ENCODE results near the gene CEACAM19. TPM values are rescaled to one million over a fixed set of nuclear protein-coding genes. Genes with fewer than 3 reads are reported as not detected.
"Not testable (repeated sequence)": the region's sequence is repeated elsewhere in the genome, so short reads cannot be mapped to it uniquely, and the experiment has no call there.

CEACAM19 gene, protein sequence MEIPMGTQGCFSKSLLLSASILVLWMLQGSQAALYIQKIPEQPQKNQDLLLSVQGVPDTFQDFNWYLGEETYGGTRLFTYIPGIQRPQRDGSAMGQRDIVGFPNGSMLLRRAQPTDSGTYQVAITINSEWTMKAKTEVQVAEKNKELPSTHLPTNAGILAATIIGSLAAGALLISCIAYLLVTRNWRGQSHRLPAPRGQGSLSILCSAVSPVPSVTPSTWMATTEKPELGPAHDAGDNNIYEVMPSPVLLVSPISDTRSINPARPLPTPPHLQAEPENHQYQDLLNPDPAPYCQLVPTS
- not detected in 2 replicates for total RNA-seq

DNA sequence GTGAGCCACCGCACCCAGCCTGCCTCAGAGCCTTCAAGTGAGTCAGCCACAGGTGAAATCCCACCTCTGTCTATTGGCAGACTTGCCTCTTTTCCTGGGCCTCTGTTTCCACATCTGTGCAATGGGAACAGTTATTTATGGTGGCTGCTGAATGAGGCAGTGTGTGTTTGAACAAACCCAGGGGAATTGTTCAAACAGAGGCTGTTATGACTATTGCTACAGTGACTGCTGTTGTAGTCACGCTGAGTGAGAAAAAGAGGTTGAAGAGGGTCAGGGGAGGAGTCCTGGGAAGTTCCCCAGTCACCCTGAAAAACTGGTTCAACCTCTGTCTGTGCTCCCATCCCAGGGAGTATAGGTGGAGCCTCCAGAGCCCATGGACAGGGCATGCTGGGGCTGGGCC lies at the start of gene CEACAM19:
Gene CEACAM19, plus strand, starts transcription at position 83 of the 400 bp plus-strand sequence. CDS start 450 bp downstream, outside the sequence.
- no peak for ATAC-seq (ENCODE audit: low read depth)
- ChIA-PET POLR2A (no interaction called here), CTCF (no interaction called here)
- Mint-ChIP-seq H3K4me3 (no peak within 1 kb of the TSS), H3K27ac (no peak within 1 kb of the TSS), H3K27me3 (peaks cover 6% of the 10 kb centered on the region), H3K9me3 (peaks cover 3% of the 10 kb centered on the region), H3K36me3 (ENCODE audit: low read depth) (no peaks in the 10 kb centered on the region), H3K4me1 (no peaks in the 10 kb centered on the region)
- TF ChIP-seq, protein P1, sequence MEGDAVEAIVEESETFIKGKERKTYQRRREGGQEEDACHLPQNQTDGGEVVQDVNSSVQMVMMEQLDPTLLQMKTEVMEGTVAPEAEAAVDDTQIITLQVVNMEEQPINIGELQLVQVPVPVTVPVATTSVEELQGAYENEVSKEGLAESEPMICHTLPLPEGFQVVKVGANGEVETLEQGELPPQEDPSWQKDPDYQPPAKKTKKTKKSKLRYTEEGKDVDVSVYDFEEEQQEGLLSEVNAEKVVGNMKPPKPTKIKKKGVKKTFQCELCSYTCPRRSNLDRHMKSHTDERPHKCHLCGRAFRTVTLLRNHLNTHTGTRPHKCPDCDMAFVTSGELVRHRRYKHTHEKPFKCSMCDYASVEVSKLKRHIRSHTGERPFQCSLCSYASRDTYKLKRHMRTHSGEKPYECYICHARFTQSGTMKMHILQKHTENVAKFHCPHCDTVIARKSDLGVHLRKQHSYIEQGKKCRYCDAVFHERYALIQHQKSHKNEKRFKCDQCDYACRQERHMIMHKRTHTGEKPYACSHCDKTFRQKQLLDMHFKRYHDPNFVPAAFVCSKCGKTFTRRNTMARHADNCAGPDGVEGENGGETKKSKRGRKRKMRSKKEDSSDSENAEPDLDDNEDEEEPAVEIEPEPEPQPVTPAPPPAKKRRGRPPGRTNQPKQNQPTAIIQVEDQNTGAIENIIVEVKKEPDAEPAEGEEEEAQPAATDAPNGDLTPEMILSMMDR (IDR thresholded peaks at IDR 0.05): no peak
- intact Hi-C loops (cut with micrococcal nuclease): no loop called here
- no peak for DNase-seq

DNA sequence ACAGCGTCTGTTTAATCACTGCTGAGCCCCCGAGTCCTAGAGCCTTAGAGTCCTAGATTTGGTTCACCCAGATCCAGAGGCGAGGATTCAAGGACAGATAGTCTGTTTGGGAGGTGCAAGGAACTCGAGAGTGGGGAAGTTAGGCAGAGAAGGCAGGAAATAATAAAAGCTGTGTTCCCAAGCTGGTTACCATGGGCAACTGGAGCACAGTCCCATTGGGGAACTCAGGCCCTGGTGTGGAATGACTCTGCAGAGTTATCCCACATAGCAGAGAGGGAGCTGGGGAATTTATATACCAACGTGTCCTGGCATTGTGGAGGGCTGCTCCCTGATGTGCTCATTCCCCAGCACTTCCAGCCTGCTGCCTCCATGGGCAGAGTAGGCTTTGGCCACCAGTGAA lies 48.2 kb upstream of the CEACAM19 start:
- TF ChIP-seq, protein P1 (IDR thresholded peaks at IDR 0.05): no peak
- no peak for DNase-seq
- Mint-ChIP-seq H3K27ac (no peak overlapping the region), H3K27me3 (peaks cover 15% of the 10 kb centered on the region), H3K4me1 (no peaks in the 10 kb centered on the region), H3K9me3 (no peaks in the 10 kb centered on the region), H3K36me3 (ENCODE audit: low read depth) (no peaks in the 10 kb centered on the region), H3K4me3 (no peak overlapping the region)
- ChIA-PET CTCF (interaction anchor here (0.6 kb wide), 1 partner anchor 11 kb away, joined by 3 read pairs; no protein-coding TSS in a partner anchor), POLR2A (no interaction called here)
- intact Hi-C loops (cut with micrococcal nuclease): no loop called here
- no peak for ATAC-seq (ENCODE audit: low read depth)

DNA sequence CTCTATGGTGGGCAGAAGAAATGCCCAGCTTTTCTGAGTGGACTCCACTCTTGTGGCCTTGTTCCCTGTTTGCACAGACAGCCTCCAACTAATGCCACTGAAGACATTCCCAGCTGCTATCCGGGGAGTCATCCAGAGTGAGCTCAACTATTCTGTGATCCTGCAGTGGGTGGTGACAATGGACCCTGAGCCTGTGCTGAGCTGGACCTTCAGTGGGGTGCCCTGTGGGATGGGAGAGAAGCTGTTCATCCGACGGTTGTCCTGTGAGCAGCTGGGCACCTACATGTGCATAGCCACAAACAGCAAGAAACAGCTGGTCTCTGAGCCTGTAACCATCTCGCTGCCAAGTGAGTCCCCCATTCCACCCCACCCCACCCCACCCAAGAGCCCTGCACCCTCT lies 47.7 kb upstream of the CEACAM19 start:
- TF ChIP-seq, protein P1 (IDR thresholded peaks at IDR 0.05): no peak
- CTCF ChIA-PET: interaction anchor here (0.6 kb wide), 1 partner anchor 12 kb away, joined by 3 read pairs; no protein-coding TSS in a partner anchor
- no peaks in the 10 kb centered on the region for H3K36me3 Mint-ChIP-seq (ENCODE audit: low read depth)
- no peaks in the 10 kb centered on the region for H3K9me3 Mint-ChIP-seq
- POLR2A ChIA-PET: no interaction called here
- no peaks in the 10 kb centered on the region for H3K4me1 Mint-ChIP-seq
- DNase-seq (no peak), ATAC-seq (ENCODE audit: low read depth) (no peak)
- intact Hi-C loops (cut with micrococcal nuclease): no loop called here
- peaks cover 17% of the 10 kb centered on the region for H3K27me3 Mint-ChIP-seq
- no peak overlapping the region for H3K4me3 Mint-ChIP-seq
- H3K27ac Mint-ChIP-seq: no peak overlapping the region

DNA sequence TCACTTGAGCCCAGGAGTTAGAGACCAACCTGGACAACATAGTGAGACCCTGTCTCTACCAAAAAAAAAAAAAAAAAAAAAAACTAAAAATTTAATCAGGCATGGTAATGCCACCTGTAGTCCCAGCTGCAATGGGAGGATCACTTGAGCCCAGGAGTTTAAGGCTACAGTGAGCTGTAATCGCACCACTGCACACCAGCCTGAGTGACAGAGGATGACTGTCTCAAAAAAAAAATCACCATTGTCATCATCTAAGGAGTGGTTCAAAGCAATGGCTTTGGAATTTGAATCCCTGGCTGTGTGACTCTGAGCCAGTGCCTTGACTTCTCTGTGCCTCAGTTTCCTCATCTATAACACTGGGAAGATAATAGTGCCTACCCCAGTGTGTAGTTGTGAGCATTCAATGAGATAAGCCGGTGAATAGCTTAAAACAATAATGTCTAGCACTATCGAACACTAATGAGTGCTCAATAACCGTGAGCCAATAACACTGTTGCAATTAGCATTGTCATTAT lies 46.4 kb upstream of the CEACAM19 start:
- CTCF ChIA-PET: no interaction called here
- ATAC-seq (ENCODE audit: low read depth) (no peak), DNase-seq (no peak)
- intact Hi-C loops (cut with micrococcal nuclease): no loop called here
- no peaks in the 10 kb centered on the region for H3K9me3 Mint-ChIP-seq
- H3K27me3 Mint-ChIP-seq: peaks cover 20% of the 10 kb centered on the region
- H3K4me3 Mint-ChIP-seq: no peak overlapping the region
- no peak overlapping the region for H3K27ac Mint-ChIP-seq
- no peaks in the 10 kb centered on the region for H3K4me1 Mint-ChIP-seq
- POLR2A ChIA-PET: no interaction called here
- H3K36me3 Mint-ChIP-seq (ENCODE audit: low read depth): no peaks in the 10 kb centered on the region
- TF ChIP-seq, protein P1 (IDR thresholded peaks at IDR 0.05): no peak

DNA sequence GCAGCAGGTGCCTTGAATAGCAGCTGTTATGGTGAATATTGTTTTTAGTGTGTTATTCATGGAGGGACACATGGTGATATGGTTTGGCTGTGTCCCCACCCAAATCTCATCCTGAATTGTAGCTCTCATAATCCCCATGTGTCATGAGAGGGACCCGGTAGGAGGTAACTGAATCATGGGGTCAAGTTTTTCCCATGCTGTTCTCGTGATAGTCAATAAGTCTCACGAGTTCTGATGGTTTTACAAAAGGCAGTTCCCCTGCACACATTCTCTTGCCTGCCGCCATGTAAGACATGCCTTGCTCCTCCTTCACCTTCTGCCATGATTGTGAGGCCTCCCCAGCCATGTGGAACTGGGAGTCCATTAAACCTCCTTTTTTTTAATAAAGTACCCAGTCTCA lies 45.6 kb upstream of the CEACAM19 start:
- intact Hi-C loops (cut with micrococcal nuclease); POLR2A ChIA-PET; ATAC-seq (ENCODE audit: low read depth); CTCF ChIA-PET; DNase-seq; H3K4me1 Mint-ChIP-seq; H3K4me3 Mint-ChIP-seq; H3K9me3 Mint-ChIP-seq; H3K36me3 Mint-ChIP-seq (ENCODE audit: low read depth); H3K27ac Mint-ChIP-seq: not testable (repeated sequence)
- H3K27me3 Mint-ChIP-seq: peaks cover 20% of the 10 kb centered on the region
